ENCODE measurements around the gene C22orf31.

The C22orf31 gene

GRCh38 chr22:29072979-29073617 is 11.5 kb upstream of the C22orf31 start, which contains the start of gene KREMEN1:
KREMEN1 (plus strand) TSS chr22:29073035; CDS start chr22:29073131, 96 bp downstream.
- H3K27ac Mint-ChIP-seq = peak within 1 kb of the TSS; percentile 36
- peaks cover 2% of the 10 kb centered on the region for H3K36me3 Mint-ChIP-seq (ENCODE audit: low read depth)
- peaks cover 13% of the 10 kb centered on the region for H3K4me1 Mint-ChIP-seq (ENCODE audit: low read depth)
- H3K4me3 Mint-ChIP-seq = peak within 1 kb of the TSS; percentile 54
- peaks cover 78% of the 10 kb centered on the region for H3K27me3 Mint-ChIP-seq (ENCODE audit: low read depth)
- H3K9me3 Mint-ChIP-seq = no peaks in the 10 kb centered on the region

GRCh38 chr22:29072193-29072978 is 10.8 kb upstream of the C22orf31 start:
- H3K4me3 Mint-ChIP-seq = peak overlapping the region; percentile 54
- H3K36me3 Mint-ChIP-seq (ENCODE audit: low read depth) = peaks cover 2% of the 10 kb centered on the region
- H3K4me1 Mint-ChIP-seq (ENCODE audit: low read depth) = peaks cover 13% of the 10 kb centered on the region

GRCh38 chr22:29071261-29072045 is 9.8 kb upstream of the C22orf31 start:
- H3K4me3 Mint-ChIP-seq = peak overlapping the region; percentile 73
- peaks cover 2% of the 10 kb centered on the region for H3K36me3 Mint-ChIP-seq (ENCODE audit: low read depth)
- H3K27ac Mint-ChIP-seq = peak overlapping the region; percentile 36
- peaks cover 74% of the 10 kb centered on the region for H3K27me3 Mint-ChIP-seq (ENCODE audit: low read depth)
- peaks cover 13% of the 10 kb centered on the region for H3K4me1 Mint-ChIP-seq (ENCODE audit: low read depth)
- H3K9me3 Mint-ChIP-seq = no peaks in the 10 kb centered on the region

More at GRCh38 chr22:29072193-29072978, 10.8 kb upstream of the C22orf31 start:
- H3K9me3 Mint-ChIP-seq = no peaks in the 10 kb centered on the region
- peaks cover 75% of the 10 kb centered on the region for H3K27me3 Mint-ChIP-seq (ENCODE audit: low read depth)
- H3K27ac Mint-ChIP-seq = no peak overlapping the region

- peaks cover 71% of the 10 kb centered on the region for H3K27me3 Mint-ChIP-seq (ENCODE audit: low read depth)
- H3K27ac Mint-ChIP-seq = no peak overlapping the region
- peaks cover 2% of the 10 kb centered on the region for H3K36me3 Mint-ChIP-seq (ENCODE audit: low read depth)
- no peaks in the 10 kb centered on the region for H3K9me3 Mint-ChIP-seq
- H3K4me1 Mint-ChIP-seq (ENCODE audit: low read depth) = peaks cover 16% of the 10 kb centered on the region
- peak overlapping the region; percentile 73 for H3K4me3 Mint-ChIP-seq
These were observed 8.9 kb upstream of the C22orf31 start for GRCh38 chr22:29070490-29070889.

GRCh38 chr22:29069463-29069862 is 7.8 kb upstream of the C22orf31 start:
- peaks cover 64% of the 10 kb centered on the region for H3K27me3 Mint-ChIP-seq (ENCODE audit: low read depth)
- H3K9me3 Mint-ChIP-seq = no peaks in the 10 kb centered on the region
- H3K36me3 Mint-ChIP-seq (ENCODE audit: low read depth) = peaks cover 2% of the 10 kb centered on the region
- H3K27ac Mint-ChIP-seq = no peak overlapping the region
- no peak overlapping the region for H3K4me3 Mint-ChIP-seq
- peaks cover 17% of the 10 kb centered on the region for H3K4me1 Mint-ChIP-seq (ENCODE audit: low read depth)

GRCh38 chr22:29065468-29066190 is 4.0 kb upstream of the C22orf31 start:
- Mint-ChIP-seq H3K27ac (peak overlapping the region; percentile 2), H3K4me3 (no peak overlapping the region)

GRCh38 chr22:29062286-29062821 is 723 bp upstream of the C22orf31 start:
- Mint-ChIP-seq H3K4me1 (ENCODE audit: low read depth) (peaks cover 4% of the 10 kb centered on the region), H3K27me3 (ENCODE audit: low read depth) (peaks cover 57% of the 10 kb centered on the region), H3K9me3 (no peaks in the 10 kb centered on the region), H3K4me3 (no peak overlapping the region), H3K36me3 (ENCODE audit: low read depth) (no peaks in the 10 kb centered on the region), H3K27ac (no peak overlapping the region)

More at GRCh38 chr22:29065468-29066190, 4.0 kb upstream of the C22orf31 start:
- peaks cover 64% of the 10 kb centered on the region for H3K27me3 Mint-ChIP-seq (ENCODE audit: low read depth)
- no peaks in the 10 kb centered on the region for H3K36me3 Mint-ChIP-seq (ENCODE audit: low read depth)
- no peaks in the 10 kb centered on the region for H3K9me3 Mint-ChIP-seq
- peaks cover 4% of the 10 kb centered on the region for H3K4me1 Mint-ChIP-seq (ENCODE audit: low read depth)

GRCh38 chr22:29060931-29061330 is 700 bp downstream of the C22orf31 start:
- H3K36me3 Mint-ChIP-seq (ENCODE audit: low read depth) = no peaks in the 10 kb centered on the region
- no peak overlapping the region for H3K27ac Mint-ChIP-seq
- H3K4me1 Mint-ChIP-seq (ENCODE audit: low read depth) = peaks cover 2% of the 10 kb centered on the region
- H3K27me3 Mint-ChIP-seq (ENCODE audit: low read depth) = peaks cover 55% of the 10 kb centered on the region
- no peak overlapping the region for H3K4me3 Mint-ChIP-seq
- H3K9me3 Mint-ChIP-seq = no peaks in the 10 kb centered on the region

GRCh38 chr22:29060251-29060869 is 1.3 kb downstream of the C22orf31 start:
- Mint-ChIP-seq H3K4me3 (no peak overlapping the region), H3K27ac (no peak overlapping the region)

GRCh38 chr22:29056472-29056871 is 5.2 kb downstream of the C22orf31 start:
- no peaks in the 10 kb centered on the region for H3K9me3 Mint-ChIP-seq
- H3K27ac Mint-ChIP-seq = no peak overlapping the region
- no peak overlapping the region for H3K4me3 Mint-ChIP-seq
- H3K4me1 Mint-ChIP-seq (ENCODE audit: low read depth) = no peaks in the 10 kb centered on the region
- peaks cover 37% of the 10 kb centered on the region for H3K27me3 Mint-ChIP-seq (ENCODE audit: low read depth)
- no peaks in the 10 kb centered on the region for H3K36me3 Mint-ChIP-seq (ENCODE audit: low read depth)

More at GRCh38 chr22:29060251-29060869, 1.3 kb downstream of the C22orf31 start:
- Mint-ChIP-seq H3K4me1 (ENCODE audit: low read depth) (peaks cover under 1% of the 10 kb centered on the region), H3K9me3 (no peaks in the 10 kb centered on the region), H3K27me3 (ENCODE audit: low read depth) (peaks cover 53% of the 10 kb centered on the region), H3K36me3 (ENCODE audit: low read depth) (no peaks in the 10 kb centered on the region)

- no peak overlapping the region for H3K27ac Mint-ChIP-seq
- no peaks in the 10 kb centered on the region for H3K36me3 Mint-ChIP-seq (ENCODE audit: low read depth)
- H3K27me3 Mint-ChIP-seq (ENCODE audit: low read depth) = peaks cover 26% of the 10 kb centered on the region
- no peak overlapping the region for H3K4me3 Mint-ChIP-seq
- no peaks in the 10 kb centered on the region for H3K4me1 Mint-ChIP-seq (ENCODE audit: low read depth)
- no peaks in the 10 kb centered on the region for H3K9me3 Mint-ChIP-seq
These were observed 6.3 kb downstream of the C22orf31 start for GRCh38 chr22:29055192-29055830.

GRCh38 chr22:29054251-29054767 is 7.3 kb downstream of the C22orf31 start:
- Mint-ChIP-seq H3K27me3 (ENCODE audit: low read depth) (peaks cover 20% of the 10 kb centered on the region), H3K4me3 (no peak overlapping the region), H3K4me1 (ENCODE audit: low read depth) (no peaks in the 10 kb centered on the region), H3K27ac (no peak overlapping the region), H3K36me3 (ENCODE audit: low read depth) (no peaks in the 10 kb centered on the region), H3K9me3 (no peaks in the 10 kb centered on the region)

Measured in T-helper 1 cell treated with Interleukin-12 subunit alpha and Interleukin-12 subunit beta and Interleukin-4 antibody, amounts not matched to agents 30 μg/mL and 1 μg/mL, for 36 hours (primary cell).